NCI-H1436 (cell line): ENCODE results near the gene C16orf90.

Source experiments
- DNase-seq: peaks from one replicate; lab custom pipeline; 2025; lab: John Stamatoyannopoulos, UW

C16orf90 gene

GRCh38 chr16:3461151-3461550, 34.1 kb downstream of the C16orf90 start:
- DNase-seq: no peak

- no peak for DNase-seq
Observed at GRCh38 chr16:3460585-3460984, 34.7 kb downstream of the C16orf90 start.

GRCh38 chr16:3460121-3460520, 35.2 kb downstream of the C16orf90 start:
- no peak for DNase-seq

GRCh38 chr16:3459401-3460090, 35.7 kb downstream of the C16orf90 start:
- DNase-seq: no peak

GRCh38 chr16:3458852-3459361, 36.4 kb downstream of the C16orf90 start:
- DNase-seq: no peak

- DNase-seq: no peak
Observed at GRCh38 chr16:3458278-3458851, 36.9 kb downstream of the C16orf90 start.

GRCh38 chr16:3457434-3458252, 37.6 kb downstream of the C16orf90 start:
- peak; percentile 88 for DNase-seq

GRCh38 chr16:3454631-3455147, 40.6 kb downstream of the C16orf90 start:
- no peak for DNase-seq

GRCh38 chr16:3454093-3454492, 41.2 kb downstream of the C16orf90 start:
- no peak for DNase-seq

- peak; percentile 3 for DNase-seq
Observed at GRCh38 chr16:3444032-3444388, 51.3 kb downstream of the C16orf90 start.
